HG03025 (cell line): Measurements from ENCODE around the gene GRID2IP.

ENCODE experiments used
- ATAC-seq: cut with Tn5 transposase; IDR thresholded peaks from one replicate; pipeline ENCODE4 v1.9.1; 2021; ENCODE audit warnings: mild to moderate bottlenecking, moderate library complexity; ENCODE audit not compliant: unreplicated experiment, low FRiP score

Gene GRID2IP

GRCh38 chr7:6563936-6564770 is 12.9 kb upstream of the GRID2IP start:
- no peak for ATAC-seq

GRCh38 chr7:6562106-6562505 is 10.8 kb upstream of the GRID2IP start:
- no peak for ATAC-seq

- ATAC-seq: no peak
Observed at GRCh38 chr7:6559896-6560295, 8.6 kb upstream of the GRID2IP start.

DNA sequence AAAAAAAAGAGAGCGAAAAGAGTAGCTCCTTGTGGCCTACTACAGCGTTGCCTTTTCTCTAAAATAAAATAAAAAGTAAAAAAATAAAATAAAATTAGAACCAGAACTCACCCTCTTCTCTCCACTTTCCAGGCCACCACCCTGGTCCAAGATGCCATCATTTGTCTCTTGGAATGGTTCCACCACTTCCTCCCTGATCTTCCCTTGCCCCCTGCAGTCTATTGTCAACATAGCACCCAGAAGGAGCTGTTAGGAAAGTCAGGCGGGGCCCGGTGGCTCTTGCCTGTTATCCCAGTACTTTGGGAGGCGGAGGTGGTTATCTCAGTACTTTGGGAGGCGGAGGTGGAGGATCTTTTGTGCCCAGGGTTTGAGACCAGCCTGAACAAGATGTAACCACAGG is 7.6 kb upstream of the GRID2IP start:
- ATAC-seq: no peak

GRCh38 chr7:6556196-6556595 is 4.9 kb upstream of the GRID2IP start:
- ATAC-seq: no peak

DNA sequence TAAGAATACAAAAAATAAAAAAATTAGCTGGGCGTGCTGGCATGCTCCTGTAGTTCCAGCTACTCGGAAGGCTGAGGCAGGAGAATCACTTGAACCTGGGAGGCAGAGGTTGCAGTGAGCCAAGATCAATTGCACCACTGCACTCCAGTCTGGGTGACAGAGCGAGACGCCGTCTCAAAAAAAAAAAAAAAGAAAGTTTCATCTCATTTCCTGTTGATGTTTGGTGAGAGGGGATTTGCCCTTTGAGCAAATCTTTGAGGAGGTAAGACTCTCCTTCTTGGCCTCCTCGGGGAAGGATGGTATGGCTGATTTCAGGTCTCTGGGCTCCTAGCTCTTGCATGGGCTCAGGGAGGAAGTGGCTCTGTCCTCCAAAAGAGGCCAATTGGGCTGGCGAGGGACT is 3.6 kb upstream of the GRID2IP start:
- ATAC-seq: no peak

DNA sequence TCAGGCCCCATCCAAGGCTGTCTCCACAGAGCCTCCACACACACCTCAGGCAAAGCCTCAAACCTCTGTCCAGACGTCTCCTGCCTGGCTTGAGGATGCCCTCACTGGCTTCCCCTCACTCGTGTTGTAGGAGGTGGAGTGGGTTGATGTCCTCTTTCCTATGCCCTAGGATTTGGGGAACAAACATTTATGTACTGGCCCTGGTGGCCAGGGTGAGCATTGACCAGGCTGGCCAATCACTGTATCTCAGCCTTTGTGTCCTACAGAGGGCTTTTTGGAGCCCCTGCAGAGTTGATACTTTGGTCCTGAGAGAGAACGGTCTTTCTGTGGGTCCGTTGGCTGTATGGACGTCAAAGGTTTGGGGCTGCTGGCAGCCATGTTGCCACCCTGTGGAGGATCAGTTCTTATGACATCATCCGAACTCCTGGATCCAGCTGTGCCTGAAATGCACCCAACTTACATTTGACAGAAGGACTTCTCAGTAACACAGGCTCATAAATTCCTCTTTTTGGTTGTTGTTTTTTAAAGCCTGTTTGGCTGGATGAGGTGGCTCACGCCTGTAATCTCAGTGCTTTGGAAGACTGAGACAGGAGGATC is 2.3 kb upstream of the GRID2IP start:
- ATAC-seq: no peak

- ATAC-seq: no peak
Observed at GRCh38 chr7:6547400-6547799, 3.9 kb downstream of the GRID2IP start.

DNA sequence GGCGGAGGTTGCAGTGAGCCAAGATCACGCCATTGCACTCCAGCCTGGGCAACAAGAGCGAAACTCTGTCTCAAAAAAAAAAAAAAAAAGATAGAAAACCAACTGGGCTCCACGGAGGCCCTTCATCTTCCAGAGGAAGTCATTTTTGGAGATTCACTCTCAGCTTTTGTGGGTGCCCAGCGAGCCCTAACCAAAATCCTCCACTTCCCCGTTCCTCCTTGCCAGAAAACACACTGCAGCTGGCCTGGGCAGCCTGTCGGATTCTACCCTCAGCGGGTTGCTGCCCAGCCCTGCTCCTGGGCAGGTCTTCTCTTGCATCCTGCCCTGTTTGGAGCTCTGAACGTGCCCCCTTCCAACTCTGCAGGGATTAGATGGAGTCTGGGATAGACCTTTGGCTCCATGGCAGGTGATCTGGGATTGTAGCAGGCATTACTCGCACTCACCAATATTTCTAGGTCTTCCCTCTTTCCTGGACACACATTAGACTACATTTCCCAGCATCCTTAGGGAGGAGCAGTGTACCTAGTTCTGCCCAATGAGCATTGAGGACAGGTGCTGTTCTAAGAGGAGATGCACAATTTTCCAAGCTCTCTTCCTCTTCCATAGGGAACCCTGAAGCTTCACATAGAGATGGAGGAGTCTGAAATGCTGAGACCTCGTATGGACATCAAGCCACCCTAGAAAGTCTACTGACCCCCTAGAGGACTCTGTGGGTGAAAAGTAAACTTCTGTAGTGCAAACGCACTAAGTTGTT is 4.6 kb downstream of the GRID2IP start:
- no peak for ATAC-seq

DNA sequence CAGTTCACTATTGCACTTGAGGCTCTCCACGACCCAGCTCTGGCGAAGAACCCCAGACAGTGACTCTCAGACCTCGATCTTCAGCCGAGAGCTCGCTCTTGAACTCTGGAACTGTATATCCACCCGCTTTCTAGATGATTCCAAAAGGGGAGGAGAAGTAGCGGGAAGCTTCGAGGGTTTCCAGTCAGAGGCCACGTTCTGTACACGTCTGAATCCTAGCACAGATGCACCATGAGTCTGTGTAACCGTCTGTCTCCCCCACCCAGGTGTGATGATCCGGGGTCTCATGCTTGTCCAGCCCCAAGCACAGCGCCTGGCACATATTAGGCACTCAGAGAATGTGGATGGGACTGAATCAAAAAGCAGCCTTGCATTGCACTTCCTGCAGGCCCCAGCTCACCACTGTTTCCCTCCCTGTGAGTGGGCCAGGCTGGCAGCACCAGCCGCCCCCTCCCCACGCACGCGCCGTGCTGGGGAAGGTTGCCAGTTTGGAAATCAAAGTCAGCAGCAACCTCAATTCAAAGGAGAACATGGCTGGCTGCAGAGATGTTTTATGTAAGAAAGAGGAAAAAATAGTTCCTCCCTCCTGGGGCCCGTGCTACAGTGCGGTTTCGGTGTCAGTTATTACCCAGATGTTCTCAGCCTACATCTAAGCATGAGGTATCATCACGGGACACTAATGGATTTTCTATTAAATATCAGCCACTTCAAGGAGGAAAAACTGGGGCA is 5.7 kb downstream of the GRID2IP start:
- no peak for ATAC-seq

- ATAC-seq: no peak
Observed at GRCh38 chr7:6542368-6542767, 8.9 kb downstream of the GRID2IP start.

DNA sequence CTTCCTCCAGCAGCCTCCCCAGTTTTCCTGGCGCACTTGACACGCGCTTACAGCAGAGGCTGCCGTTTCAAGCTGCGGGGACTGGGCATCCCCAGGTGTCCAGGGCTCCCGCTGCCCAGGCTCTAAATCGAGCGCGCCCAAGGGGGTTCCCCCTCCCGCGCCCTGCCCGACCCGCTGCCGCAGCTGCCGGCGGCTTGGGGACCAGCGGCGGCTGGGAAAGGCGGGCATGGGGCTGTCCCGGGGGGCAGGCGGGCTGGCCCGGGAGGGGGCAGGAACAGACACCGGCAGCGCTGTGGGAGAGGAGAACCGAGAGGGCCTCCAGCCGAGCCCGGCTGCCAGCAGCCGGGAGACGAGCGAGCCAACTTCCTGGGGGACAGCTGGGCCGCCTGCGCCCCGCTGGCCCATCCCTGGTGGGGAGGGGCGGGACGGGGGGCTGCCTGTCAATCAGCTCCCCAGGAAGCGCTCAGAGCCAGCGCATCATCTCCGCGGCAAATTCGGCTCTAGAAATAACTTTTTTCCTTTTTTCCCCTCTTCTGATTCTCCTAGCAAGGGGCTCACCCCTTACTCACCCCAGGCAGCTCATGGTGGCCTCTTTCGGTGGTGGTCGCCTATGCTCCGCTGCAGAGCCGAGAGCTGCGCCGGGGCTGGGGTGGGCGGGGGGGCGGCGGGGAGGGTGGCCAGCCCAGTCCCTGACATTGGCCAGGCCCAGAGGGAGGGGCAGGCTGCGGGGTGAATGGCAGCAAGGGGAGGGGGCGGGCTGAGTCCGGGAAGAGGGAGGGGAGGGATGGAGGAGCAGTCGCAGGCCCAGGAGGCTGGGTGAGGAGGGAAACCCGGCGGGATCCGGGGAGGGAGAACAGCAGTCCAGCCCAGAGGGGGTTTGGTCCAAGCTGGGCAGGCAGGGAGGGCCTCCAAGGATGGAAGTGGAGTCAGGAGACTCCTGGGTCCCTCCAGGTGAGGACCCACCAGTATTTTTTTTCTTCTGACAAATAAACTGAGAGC is 14.7 kb downstream of the GRID2IP start:
- ATAC-seq: no peak

DNA sequence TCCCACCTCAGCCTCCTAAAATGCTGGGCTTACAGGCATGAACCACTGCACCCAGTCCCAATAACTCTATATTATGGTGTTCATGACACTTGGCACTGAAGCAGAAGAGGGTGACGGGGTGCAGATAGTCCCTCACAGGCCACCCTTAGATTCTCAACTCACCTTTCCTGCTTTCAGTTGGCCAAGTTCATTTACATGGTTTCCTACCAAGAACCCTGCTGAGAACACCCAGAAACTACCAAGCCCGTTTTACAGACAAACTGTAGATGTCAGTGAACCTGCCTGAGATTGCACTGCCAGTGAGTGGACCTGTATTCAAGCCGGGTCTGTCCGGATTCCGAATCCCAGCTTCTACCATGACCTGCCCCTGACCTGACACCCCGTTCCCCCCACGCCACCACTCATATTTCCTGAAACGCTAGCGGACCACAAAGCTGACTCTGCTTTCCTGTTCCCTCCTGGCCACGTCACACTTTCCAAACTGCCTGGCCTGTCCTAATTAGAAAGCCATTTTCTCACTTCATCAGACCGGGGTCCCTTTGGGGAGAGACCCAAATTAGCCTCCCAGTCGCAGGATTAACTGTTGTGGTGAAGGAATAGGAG is 17.3 kb downstream of the GRID2IP start:
- ATAC-seq: peak; percentile 45

DNA sequence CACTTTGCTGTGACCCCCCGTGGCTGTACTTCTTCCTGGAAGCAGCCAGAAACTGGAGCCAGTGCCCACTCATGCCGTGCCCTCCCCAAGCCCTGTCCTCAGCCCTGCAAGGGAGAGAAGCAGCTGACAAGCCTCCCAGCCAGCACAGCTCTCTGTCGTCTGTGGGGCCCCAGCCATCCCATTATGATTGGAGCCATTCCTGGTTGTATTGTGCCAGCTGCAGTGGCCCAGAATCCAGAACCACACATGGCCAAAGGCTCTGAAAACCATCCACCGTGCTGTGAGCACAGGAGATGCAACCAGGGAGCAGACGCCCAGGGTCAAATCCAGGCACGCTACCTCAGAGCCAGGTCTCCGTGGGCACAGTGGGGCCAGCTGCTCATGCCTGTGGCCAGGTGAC is 18.7 kb downstream of the GRID2IP start:
- ATAC-seq: no peak

GRCh38 chr7:6531492-6532279 is 19.6 kb downstream of the GRID2IP start:
- ATAC-seq: no peak

GRCh38 chr7:6530626-6531491 is 20.4 kb downstream of the GRID2IP start:
- no peak for ATAC-seq

DNA sequence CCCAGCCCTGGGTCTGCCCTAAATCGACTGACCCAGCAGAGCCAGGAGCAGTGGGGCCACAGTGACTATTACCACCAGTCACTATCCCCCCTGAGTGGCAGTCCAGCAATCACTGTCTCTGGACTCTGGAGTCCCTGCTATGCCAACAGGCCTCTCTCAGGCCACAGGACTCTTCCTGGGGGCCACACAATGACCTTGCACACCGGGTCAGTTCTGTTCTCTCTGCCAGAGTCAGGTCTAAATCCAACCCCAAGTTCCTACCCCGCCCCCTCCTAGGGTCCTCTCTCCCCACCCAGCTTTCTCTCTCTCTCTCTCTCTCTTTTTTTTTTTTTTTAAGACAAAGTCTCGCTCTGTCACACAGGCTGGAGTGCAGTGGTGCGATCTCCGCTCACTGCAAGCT is 21.6 kb downstream of the GRID2IP start:
- no peak for ATAC-seq
